HG03354 (cell line): ENCODE measurements around the gene LATS2.

ENCODE experiments used
- ATAC-seq: cut with Tn5 transposase; IDR thresholded peaks from one replicate; pipeline ENCODE4 v1.9.1; 2021; ENCODE audit warnings: mild to moderate bottlenecking; ENCODE audit not compliant: unreplicated experiment, poor library complexity, severe bottlenecking

LATS2 gene

DNA sequence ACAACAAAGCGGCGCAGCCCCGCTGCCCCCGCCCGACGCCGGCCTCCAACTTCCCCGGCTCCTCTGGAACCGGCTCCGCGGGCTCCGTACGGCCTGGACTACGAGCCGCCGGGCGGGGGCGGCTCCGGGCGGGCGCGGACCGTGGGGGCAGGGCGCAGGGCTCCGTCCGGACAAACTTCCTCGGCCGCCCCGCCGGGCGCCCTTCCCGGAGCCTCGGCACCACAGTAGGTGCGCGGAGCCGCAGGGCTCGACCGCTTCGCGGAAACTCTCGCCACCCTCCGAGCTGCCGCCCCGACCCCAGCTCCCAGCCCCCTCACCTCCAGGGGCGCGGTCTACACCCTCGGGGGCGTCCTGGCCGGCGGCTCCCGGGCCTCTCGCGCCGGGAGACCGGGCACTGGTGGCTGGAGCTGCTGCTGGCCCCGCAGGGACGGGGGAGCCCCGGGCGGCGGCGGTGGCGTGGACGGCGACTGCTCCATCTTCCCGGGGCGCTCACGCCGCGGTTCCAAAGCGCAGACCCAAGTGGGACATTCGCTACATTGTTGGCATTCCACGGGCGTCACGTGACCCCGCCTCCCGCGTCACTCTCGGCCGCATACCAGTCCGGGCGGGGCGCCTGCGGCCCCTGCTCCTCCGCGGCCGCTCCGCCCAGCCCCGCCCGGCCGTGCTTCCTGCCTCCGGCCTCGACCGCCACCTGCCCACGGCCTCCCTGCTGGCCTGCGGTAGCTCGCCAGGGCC lies at the start of gene LATS2:
Gene LATS2, minus strand, starts transcription at position 558 of the 735 bp plus-strand sequence. CDS start 15,560 bp downstream, outside the sequence.
- ATAC-seq = peak; percentile 92

GRCh38 chr13:21109168-21109567 lies 47.8 kb upstream of the LATS2 start:
- no peak for ATAC-seq

DNA sequence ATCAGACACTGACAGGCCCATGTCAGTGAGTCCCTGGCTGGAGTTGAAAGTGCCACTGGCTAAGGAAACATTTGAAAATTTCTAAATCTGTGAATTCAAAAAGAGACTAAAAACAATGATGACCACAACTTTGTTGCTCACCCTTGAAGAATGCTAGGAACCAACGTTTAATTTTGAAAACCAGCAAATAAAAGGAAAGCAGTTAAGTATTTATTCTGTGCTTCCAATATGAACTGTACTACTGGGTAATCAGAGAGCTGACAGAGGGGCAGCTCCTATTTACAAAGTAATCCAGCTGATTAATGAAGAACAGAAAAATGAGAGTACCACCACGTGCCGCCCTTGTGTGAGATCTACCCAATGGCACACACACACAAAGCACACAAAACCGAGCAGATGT lies 44.7 kb upstream of the LATS2 start:
- no peak for ATAC-seq

DNA sequence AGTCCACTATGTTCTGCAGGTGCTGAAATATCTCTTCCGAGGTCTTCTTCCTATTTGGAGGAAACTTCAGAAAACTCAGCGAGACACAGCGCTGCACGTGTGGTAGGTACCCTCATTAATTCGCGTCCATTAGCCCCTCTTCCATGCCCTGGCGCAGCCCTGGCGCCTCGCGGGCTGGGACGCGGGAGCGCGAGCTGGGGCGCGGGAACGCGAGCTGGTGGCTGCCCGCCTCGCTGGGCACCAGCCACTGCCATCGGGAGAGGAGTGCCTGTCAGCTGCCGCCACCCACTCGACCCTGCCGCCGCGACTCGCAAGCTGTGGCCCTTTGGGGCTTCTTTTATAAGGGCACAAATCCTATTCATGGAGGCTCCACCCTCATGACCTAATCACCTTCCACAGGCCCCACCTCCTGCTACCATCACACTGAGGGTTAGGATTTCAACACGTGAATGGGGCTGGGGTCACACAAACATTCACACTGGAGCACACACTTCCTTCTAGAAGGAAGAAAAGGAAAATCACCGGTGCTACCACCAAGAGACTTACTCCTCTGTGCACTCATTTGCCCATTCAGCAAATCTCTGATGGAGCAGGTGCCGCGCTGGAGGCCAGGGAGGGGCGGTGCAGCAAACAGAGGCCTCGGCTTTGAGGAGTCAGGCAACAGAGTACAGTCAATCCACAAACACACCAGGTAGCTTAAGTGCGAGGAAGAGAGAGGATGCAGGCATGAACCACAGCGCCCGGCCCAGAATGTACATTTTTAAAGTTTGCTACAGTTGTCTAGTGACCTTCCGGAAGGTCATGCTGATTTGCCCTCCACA lies 43.0 kb upstream of the LATS2 start:
- no peak for ATAC-seq

- ATAC-seq = no peak
These were observed 40.6 kb upstream of the LATS2 start for GRCh38 chr13:21101865-21102576.

DNA sequence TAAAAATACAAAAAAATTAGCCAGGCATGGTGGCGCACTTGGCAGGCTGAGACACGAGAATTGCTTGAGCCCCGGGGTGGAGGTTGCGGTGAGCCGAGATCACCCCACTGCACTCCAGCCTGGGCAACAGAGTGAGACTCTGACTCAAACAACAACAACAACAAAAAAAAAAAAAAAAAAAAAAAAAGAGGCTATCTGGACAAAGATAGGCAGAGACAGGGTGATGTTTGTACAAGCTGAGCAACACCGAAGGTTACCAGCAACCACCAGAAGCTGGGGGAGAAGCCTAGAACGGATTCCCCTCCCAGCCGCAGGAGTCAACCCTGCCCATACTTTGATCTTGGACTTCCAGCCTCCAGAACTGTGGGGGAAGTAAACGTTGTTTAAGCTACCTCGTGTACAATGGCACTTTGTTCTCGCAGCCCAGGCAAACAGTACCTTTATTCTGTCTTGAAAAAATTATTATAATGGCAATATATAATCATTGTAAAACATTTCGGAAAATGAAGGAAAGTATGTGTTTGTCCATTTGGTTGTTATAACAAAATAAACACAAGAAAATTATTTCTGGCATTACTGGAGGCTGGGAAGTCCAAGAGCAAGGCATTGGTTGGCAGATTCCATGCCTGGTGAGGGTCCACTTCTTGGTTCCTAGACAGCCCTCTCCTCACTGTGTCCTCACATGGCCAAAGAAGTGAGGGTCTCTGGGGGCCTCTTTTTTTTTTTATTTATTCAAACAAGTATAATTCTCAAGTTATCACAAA lies 39.8 kb upstream of the LATS2 start:
- ATAC-seq = no peak

DNA sequence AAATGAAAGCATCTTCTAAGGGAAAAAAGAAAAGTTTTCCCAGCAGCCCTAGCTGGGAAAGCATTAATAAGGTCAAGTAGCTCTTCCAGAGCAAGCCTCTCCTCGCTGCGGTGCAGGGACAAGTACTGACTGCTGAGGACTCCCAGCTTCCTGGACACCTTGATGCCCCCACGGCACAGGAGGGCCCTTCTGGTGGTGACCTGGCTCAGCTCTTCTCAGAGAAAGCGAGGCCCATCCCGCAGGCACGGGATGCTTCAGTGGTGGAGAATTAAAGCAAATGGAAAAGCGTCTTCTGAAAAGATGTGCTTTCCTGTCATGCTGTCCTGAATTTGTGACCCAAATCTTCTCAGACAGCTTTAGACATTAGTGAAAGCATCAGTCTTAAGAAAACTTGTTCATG lies 38.8 kb upstream of the LATS2 start:
- no peak for ATAC-seq

DNA sequence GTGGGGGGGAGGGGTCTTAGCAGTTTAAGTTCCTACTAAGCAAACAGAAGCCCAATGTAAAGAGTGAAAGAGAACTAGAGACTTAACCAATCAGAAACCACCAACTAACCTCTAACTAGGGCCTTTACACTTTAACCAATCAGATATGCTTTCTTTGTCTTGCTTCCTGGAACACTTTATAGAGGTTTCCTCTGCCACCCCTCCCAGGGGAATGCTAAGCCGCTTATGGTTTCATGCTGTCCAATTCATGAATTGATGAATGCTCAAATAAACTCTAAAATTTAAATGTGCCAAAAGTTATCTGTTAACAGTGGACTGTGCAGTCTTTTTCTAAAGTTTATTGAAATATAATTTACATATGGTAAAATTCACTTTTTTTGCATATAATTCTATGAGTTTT lies 33.9 kb upstream of the LATS2 start:
- ATAC-seq = no peak

- ATAC-seq = no peak
These were observed 28.4 kb upstream of the LATS2 start for GRCh38 chr13:21089830-21090229.

DNA sequence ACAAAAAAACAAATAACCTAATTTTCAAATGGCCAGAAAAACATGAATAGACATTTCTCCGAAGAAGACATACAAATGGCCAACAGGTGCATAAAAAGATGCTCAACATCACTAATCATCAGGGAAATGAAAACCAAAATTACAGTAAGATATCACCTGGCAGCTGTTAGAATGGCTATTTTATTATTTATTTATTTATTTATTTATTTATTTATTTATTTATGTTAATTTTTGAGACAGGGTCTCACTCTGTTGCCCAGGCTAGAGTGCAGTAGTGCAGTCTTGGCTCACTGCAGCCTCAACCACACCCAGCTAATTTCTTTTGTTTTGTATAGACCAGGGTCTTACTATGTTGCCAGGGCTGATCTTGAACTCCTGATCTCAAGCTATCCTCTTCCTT lies 27.1 kb upstream of the LATS2 start:
- ATAC-seq = no peak

DNA sequence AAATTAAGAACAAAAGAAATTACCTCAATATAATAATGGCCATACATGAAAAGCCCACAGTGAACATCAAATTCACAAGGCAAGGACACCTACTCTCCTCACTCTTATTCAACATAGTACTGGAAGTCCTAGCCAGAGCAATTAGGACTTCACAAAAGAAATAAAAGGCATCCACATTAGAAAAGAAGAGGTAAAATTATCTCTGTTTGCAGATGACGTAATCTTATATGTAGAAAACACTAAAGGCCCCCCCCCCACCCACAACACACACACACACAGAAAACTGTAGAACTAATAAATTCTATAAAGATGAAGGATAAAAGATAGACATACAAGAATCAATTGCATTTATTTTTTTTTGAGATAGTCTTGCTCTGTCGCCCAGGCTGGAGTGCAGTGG lies 25.5 kb upstream of the LATS2 start:
- no peak for ATAC-seq

DNA sequence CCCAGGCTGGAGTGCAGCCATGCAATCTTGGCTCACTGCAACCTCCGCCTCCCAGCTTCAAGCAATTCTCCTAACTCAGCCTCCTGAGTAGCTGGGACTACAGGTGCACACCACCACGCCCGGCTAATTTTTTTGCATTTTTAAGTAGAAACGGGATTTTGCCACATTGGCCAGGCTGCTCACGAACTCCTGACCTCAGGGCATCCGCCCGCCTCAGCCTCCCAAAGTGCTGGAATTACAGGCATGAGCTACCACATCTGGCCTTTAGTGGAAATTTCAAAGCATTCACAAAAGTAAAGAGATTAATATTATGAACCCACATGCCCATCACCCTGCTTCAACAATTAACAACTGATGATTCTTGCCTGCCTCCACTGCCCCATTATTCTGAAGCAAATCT lies 20.5 kb upstream of the LATS2 start:
- ATAC-seq = no peak

DNA sequence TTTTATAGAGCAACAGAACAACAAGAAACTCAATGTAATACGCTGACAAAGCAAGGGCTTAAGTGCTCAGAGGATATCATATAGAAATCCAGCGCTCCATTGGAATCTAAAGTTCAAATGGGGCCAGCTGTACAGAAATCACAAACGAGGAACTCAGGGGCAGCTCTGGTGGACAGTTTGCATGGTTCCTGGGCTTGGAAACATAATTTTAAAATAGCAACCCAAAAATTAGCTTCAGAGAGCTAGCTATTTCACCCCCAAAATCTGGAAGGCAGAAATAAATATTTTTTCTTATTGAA lies 19.2 kb upstream of the LATS2 start:
- no peak for ATAC-seq

- ATAC-seq = no peak
These were observed 18.6 kb upstream of the LATS2 start for GRCh38 chr13:21079761-21080592.

DNA sequence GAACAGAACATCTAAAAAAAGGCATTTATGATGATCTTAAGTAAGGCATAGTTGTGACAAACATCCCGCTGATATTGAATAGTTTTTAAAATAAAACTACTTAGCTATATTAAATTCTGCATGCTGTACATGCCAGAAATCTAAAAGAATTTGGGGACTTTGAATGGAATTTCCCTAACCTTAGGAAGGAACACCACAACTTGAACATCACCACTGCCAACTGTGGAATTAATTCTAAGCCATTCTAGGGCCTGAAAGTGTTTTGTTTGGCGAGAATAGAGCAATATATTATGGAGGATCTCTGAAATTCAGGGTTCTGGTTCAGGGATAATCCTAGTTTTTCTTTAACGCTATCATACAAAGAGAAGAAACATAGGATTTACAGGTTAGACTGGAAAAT lies 17.8 kb upstream of the LATS2 start:
- ATAC-seq = no peak

DNA sequence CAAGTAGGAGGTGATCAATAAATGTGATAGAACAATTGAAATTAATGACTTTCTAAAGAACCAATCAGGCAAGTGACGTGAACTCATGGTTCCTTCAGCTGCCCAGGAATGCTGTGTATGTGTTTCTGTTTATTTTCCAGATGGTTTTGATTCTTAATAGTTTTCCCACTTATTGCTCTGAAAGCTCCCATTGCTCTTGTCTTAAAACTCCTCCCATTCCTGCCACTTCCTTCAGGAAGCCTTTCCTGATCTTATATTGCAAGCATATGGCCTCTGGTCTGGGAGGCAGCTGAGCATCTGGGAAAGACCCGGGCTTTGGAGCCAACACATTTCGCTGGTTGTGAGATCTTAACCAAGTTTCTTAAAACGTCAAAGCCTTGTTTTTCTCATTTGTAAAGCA lies 17.1 kb upstream of the LATS2 start:
- ATAC-seq = no peak

DNA sequence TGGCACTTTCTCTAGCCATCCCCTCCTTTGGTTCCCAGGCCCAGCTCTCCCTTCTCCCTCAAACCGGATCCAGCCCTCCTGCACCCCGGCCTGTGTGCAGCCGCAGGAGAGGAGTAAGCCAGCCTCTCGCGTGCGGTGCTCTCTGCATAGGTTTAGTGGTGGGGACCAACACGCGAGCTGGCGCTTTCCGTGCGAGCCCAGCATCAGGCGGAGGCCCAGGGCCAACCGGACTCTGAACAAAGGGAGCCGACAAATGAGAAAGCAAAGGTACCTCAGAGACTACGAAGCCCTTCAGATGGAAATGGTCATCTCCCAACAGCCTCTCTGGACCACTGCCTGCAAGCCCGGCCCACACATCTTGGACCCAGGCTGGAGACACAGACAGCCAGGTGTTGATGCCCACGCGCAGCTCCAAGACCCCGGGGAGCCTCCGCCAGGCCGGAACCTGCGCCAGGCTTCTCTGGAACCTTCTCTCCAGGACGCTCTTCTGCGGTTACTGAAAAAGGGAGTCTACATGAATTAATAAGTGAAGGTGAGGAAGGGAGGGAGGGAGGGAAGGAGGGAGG lies 16.5 kb upstream of the LATS2 start:
- ATAC-seq = no peak

- no peak for ATAC-seq
These were observed 15.8 kb upstream of the LATS2 start for GRCh38 chr13:21077076-21077787.
